K562 treated with DMSO at 1 percent for 48 hours (cell line): ENCODE measurements around the gene DOC2A. TPM values are rescaled to one million over a fixed set of nuclear protein-coding genes. Genes with fewer than 3 reads are reported as not detected.

Source experiments
- total RNA-seq: library from RNA; unstranded; fragments of 300-600 nt; gene quantifications from 2 replicates; pipeline ENCODE4 v1.2.3, GENCODE V29; 2022; ENCODE audit warnings: low replicate concordance; ENCODE audit errors: extremely low read depth

Gene DOC2A
- total RNA-seq: not detected in 2 replicates

DNA sequence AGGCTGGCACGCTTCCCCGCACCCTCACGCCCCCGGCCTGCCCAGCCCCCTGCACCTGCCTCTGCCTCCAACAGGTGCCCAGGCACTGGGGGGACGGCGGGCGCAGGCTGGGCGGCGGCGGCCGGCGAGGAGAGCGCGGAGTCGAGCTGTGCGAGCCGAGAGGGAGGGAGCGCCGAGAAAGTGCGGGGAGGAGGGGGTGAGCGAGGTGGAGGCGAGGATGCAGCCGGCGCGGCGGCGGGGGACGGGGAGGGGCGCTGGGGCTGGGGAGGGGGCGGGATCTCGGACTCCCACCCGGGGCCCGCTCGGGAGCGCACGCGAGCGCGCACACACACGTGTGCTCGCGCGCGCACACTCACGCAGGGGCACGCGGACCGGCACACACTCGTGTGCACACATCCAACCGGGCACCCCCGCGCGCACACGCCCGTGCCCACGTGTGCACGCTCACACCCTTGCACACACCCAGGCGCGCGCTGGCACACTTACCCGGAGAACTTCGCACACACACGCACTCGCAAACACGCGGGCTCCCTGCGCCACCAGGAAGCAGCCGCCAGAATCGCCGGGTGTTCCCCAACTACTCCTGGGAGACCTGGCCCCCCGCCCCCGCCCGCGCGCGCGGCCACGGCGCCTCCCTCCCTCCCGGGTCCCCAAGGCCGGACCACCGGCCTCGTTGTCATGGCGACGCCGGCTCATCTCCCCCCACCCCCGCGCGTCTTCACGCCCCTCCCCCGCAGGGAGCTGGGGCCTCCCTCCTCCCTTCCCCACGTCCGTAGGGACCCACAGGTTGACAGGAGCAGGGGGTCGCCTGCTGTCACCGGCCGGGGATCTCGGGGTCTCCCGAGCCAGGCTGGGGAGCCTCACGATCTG lies at the start of gene DOC2A:
Gene DOC2A, minus strand, starts transcription at position 184 of the 870 bp plus-strand sequence. CDS start 805 bp downstream, outside the sequence.

DNA sequence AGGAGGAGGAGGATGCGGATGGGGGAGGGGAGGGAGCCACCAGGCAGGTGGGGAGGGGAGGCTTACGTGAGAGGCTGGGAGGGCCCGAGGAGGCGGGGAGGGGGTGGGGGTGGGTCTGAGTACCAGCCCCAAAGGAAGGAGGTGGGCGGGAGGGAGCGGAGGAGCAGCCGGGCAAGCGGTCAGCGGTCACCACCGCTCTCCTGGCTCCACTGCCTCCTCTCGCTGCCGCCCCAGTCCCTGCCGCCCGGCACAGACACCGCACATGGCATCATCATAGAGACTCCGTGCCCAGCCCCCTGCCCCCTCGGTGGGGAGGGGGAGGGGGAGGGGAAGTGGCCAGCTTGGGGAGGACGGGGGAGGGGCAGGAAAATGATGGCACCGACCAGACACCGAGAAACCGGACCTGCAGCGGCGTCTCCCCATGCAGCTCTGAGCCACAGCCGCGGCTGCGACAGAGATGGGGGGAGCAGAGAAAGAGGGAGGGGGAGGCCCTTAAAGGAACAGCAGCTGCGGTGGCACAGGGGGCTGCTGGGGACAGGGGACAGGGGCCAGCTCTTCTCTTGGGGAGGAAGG lies 20.1 kb upstream of the DOC2A start, which contains the start of gene TLCD3B:
Gene TLCD3B, minus strand, starts transcription at position 431 of the 573 bp plus-strand sequence. CDS start 744 bp downstream, outside the sequence.

DNA sequence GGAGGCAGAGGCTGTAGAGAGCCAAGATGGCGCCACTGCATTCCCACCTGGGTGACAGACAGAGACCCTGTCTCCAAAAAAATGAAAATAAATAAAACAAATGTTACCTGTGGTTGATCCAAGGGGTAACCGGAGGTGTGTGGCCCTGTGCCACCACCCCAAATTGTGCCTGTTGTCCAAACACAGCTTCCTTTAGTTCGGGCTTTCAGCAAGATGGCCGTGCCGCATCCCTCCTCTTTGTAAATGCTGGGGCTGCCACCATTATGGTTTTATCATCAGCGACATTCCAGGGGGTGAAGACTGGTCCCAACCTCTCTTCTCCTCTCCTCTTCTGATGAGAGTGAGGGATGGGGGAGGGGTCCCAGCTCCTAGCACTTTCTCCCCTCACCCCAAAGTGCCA lies 12.1 kb upstream of the DOC2A start, which contains the start of gene C16orf92:
Gene C16orf92, plus strand, starts transcription at position 312 of the 400 bp plus-strand sequence. CDS start 143 bp downstream, outside the sequence.

DNA sequence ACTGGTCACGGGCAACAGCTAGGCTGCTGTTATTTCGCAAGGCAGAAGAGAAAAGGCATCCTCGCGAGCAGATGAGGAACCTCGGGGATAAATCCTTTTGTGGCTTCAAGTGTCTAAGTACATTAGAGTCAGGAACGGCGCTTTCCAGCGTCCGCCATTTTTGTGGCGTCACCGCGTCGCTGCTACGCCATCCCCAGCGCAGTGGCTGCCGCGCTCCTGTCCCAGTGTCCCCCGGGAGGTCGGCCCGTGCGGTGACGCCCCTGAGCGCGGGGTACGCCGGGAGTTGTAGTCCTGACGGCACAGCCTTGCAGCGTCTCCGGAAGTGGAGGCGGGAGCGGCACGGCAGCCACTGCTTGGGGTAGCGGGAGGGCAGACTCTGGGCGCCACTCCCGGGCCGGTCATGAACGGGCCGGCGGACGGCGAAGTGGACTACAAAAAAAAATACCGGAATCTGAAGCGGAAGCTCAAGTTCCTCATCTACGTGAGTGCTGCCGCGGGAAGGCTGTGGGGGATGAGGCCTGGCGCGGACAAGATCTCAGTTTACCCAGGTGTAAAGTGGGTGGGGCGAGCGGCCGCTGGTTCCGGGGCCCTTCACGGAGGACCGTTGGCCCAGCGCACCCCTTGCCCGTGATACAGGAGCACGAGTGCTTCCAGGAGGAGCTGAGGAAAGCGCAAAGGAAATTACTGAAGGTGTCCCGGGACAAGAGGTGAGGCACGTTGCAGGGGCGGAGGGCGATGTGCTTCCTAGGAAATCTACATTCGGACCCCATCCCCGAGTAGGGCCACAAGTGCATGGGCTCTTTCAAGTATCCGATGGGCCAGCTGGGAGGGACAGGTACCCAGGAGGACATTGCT lies 14.7 kb downstream of the DOC2A start, which contains the start of gene INO80E:
Gene INO80E, plus strand, starts transcription at position 331 of the 855 bp plus-strand sequence. Its CDS starts 70 bp downstream, at position 401.

DNA sequence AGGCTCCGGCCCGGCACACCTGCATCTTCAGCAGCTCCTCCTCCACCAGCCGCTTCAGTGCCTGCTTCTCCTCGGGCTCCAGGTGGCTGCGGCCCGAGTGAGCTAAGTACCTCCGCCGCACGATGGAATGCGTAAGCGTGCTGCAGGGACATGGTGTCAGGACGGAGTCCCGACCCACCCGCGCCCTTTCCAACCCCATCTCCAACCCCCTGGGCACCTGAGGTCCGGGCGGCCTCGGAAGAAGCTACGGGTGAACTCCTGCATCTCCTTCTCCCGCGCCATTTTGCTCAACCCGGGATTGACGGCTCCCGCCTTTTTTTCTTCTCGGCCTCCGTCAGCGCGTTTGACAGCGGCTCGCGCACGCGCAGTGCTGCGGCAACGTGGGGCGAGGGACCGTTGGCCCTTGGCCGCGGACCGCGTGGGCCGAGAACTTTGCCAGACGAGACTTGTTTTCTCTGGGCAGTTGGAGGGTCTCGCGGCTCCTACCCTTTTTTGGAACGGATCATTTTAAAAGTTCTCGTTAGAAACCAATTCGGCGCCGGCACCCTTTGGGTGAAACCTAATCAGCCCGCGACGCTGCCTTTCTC lies 15.4 kb downstream of the DOC2A start, which contains the start of gene HIRIP3:
Gene HIRIP3, minus strand, starts transcription at position 294 of the 587 bp plus-strand sequence. Its CDS starts 12 bp downstream, at position 282.

DNA sequence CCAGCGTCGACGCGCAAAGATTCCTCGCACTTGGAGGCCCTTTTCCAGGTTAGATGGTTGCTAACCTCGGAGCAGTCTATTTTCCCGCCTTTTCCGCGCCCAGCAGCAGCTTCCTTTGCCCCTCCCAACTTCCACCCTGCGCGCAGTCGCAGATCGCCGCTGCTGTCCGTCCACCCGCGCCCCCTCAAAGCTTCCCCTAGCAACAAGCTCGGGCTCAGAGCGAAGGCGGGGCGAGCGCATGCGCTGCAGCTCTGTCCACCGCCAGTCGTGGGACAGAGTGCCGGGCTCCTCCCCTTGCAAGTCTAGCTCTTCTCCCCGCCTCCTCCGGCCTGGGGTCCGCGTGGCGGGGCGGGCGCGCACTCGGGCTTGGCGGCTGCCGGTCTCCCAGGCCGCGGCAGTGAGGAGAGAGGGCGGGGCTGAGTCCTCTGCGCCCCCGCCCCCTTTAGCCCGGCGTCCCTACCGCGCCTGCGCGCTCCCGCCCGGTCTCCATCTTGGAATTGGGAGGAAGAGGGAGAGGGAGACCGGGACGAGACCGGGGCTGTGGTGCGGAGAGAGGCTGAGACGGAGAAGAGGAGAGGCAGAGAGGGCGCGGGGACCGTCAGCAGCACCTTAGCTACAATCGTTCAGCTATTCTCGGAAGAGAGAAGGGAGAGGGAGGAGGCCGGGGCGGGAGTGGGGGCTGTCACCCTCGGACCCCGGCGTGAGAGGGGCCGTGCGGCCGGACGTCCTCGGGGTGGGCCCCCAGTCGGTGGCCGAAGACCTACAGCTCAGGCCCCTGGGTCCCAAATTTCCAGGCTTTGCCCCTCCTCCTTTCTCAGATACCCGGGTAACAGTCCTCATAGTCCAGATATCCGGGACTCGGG lies 37.2 kb downstream of the DOC2A start, which contains the start of gene TAOK2:
Gene TAOK2, plus strand, starts transcription at position 485 of the 863 bp plus-strand sequence. CDS start 3,905 bp downstream, outside the sequence.

DNA sequence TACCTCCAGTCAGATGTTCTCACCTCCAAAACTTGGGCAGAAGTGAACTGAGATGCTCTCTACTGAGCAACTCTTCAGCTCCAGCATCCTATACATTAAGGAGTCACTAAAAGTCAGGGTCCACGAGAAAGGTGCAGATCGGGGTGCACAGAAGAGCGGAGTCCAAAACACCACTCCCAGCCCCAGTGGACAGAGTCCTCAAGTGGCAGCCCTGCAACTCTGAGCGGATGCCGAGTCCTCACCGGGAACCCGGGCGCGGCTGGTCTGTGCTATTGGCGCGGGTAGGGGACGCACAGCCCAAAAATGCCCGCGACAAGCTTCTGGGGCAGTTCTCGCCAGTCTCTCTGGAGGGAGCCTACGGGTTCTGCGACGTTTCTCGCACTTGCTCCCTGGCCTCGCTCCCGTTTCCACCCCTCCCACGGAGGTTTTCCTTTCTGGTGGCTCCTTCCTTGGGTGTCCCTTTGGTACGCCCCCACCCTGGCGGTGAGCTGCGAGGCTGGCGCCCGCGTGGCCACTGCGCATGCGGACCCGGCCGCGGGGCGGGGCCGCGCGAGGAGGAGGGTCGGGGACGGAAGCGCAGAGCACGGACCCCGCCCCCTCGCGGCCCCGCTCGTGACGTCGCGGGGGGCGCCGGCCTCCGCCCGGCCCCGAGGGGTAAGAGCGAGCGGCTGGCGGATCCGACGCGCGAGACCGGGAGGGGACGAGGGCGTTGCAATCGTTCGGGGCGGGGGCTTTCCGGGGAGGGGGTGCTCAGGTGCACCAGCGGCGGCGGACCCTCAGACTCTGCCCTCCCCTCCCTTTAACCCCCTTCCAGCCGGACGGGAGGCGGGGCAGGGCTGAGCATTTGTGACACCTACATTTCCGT lies 49.1 kb downstream of the DOC2A start, which contains the start of gene TMEM219:
Gene TMEM219, plus strand, starts transcription at position 601 of the 865 bp plus-strand sequence. CDS start 1,065 bp downstream, outside the sequence.

Other genes starting within 250 kb of the DOC2A start
- not detected in 2 replicates for gene ZG16, start 232.8 kb downstream of the DOC2A start, total RNA-seq
- gene KIF22, start 220.3 kb downstream of the DOC2A start, total RNA-seq: 188 TPM in 1 of 2 replicates, not detected in the other
- not detected in 2 replicates for gene MAZ, start 204.5 kb downstream of the DOC2A start, total RNA-seq
- gene PRRT2, start 198.8 kb downstream of the DOC2A start, total RNA-seq: not detected in 2 replicates
- not detected in 2 replicates for gene PAGR1, start 194.9 kb downstream of the DOC2A start, total RNA-seq
- not detected in 2 replicates for gene MVP, start 190.6 kb downstream of the DOC2A start, total RNA-seq
- not detected in 2 replicates for gene CDIPT, start 147.8 kb downstream of the DOC2A start, total RNA-seq
- gene SEZ6L2, start 111.5 kb downstream of the DOC2A start, total RNA-seq: not detected in 2 replicates
- gene ASPHD1, start 110.5 kb downstream of the DOC2A start, total RNA-seq: not detected in 2 replicates
- not detected in 2 replicates for gene KCTD13, start 84.8 kb downstream of the DOC2A start, total RNA-seq
- gene TMEM219, start 48.9 kb downstream of the DOC2A start, total RNA-seq: not detected in 2 replicates
- not detected in 2 replicates for gene TAOK2, start 37.2 kb downstream of the DOC2A start, total RNA-seq
- gene HIRIP3, start 15.4 kb downstream of the DOC2A start, total RNA-seq: not detected in 2 replicates
- gene INO80E, start 14.8 kb downstream of the DOC2A start, total RNA-seq: not detected in 2 replicates
- not detected in 2 replicates for gene C16orf92, start 12.2 kb upstream of the DOC2A start, total RNA-seq
- not detected in 2 replicates for gene TLCD3B, start 20.2 kb upstream of the DOC2A start, total RNA-seq
- 2,195 and 3,246 TPM in 2 replicates for gene ALDOA, start 54.7 kb upstream of the DOC2A start, total RNA-seq
- not detected in 2 replicates for gene PPP4C, start 65.0 kb upstream of the DOC2A start, total RNA-seq
- gene TBX6, start 80.9 kb upstream of the DOC2A start, total RNA-seq: not detected in 2 replicates
- not detected in 2 replicates for gene YPEL3, start 85.2 kb upstream of the DOC2A start, total RNA-seq
- not detected in 2 replicates for gene GDPD3, start 102.5 kb upstream of the DOC2A start, total RNA-seq
- gene MAPK3, start 112.2 kb upstream of the DOC2A start, total RNA-seq: not detected in 2 replicates
- not detected in 2 replicates for gene CORO1A, start 172.6 kb upstream of the DOC2A start, total RNA-seq
- not detected in 2 replicates for gene BOLA2B, start 182.6 kb upstream of the DOC2A start, total RNA-seq
- gene SLX1A, start 182.8 kb upstream of the DOC2A start, total RNA-seq: not detected in 2 replicates
- not detected in 2 replicates for gene SULT1A3, start 188.2 kb upstream of the DOC2A start, total RNA-seq
- not detected in 2 replicates for gene NPIPB13, start 237.5 kb upstream of the DOC2A start, total RNA-seq